ENCODE measurements around the gene INPP5A.
"Not testable (repeated sequence)": the region's sequence is repeated elsewhere in the genome, so short reads cannot be mapped to it uniquely, and the experiment has no call there.

INPP5A gene

GRCh38 chr10:132763545-132763944 lies 226.0 kb downstream of the INPP5A start:
- no peak overlapping the region for H3K4me3 ChIP-seq (ENCODE audit: low read depth, low read length)
- no peak for TF ChIP-seq CTCF (IDR thresholded peaks at IDR 0.05; ENCODE audit: low read depth, low read length, missing control alignments)
- DNase-seq (ENCODE audit: low read depth) = no peak

GRCh38 chr10:132764108-132764507 lies 226.5 kb downstream of the INPP5A start:
- DNase-seq (ENCODE audit: low read depth) = no peak
- H3K4me3 ChIP-seq (ENCODE audit: low read depth, low read length) = no peak overlapping the region
- no peak for TF ChIP-seq CTCF (IDR thresholded peaks at IDR 0.05; ENCODE audit: low read depth, low read length, missing control alignments)

- H3K4me3 ChIP-seq (ENCODE audit: low read depth, low read length) = no peak overlapping the region
- no peak for TF ChIP-seq CTCF (IDR thresholded peaks at IDR 0.05; ENCODE audit: low read depth, low read length, missing control alignments)
- DNase-seq (ENCODE audit: low read depth) = no peak
Measured at GRCh38 chr10:132765435-132765834, 227.8 kb downstream of the INPP5A start.

GRCh38 chr10:132766291-132766690 lies 228.7 kb downstream of the INPP5A start:
- H3K4me3 ChIP-seq (ENCODE audit: low read depth, low read length) = no peak overlapping the region
- no peak for DNase-seq (ENCODE audit: low read depth)
- no peak for TF ChIP-seq CTCF (IDR thresholded peaks at IDR 0.05; ENCODE audit: low read depth, low read length, missing control alignments)

- TF ChIP-seq CTCF (IDR thresholded peaks at IDR 0.05; ENCODE audit: low read depth, low read length, missing control alignments) = no peak
- no peak for DNase-seq (ENCODE audit: low read depth)
- H3K4me3 ChIP-seq (ENCODE audit: low read depth, low read length) = no peak overlapping the region
Measured at GRCh38 chr10:132768346-132769248, 231.0 kb downstream of the INPP5A start.

- no peak for DNase-seq (ENCODE audit: low read depth)
- H3K4me3 ChIP-seq (ENCODE audit: low read depth, low read length) = no peak overlapping the region
- TF ChIP-seq CTCF (IDR thresholded peaks at IDR 0.05; ENCODE audit: low read depth, low read length, missing control alignments) = no peak
Measured at GRCh38 chr10:132770061-132771021, 232.8 kb downstream of the INPP5A start.

- DNase-seq (ENCODE audit: low read depth); H3K4me3 ChIP-seq (ENCODE audit: low read depth, low read length): not testable (repeated sequence)
Measured at GRCh38 chr10:132772816-132773215, 235.2 kb downstream of the INPP5A start.

All from GM12864 (cell line).